Keratinocyte (primary cell): ENCODE data around the gene KRTAP5-3.

Experiments
- EZH2 ChIP-seq: IDR thresholded peaks from one replicate; pipeline ENCODE4 v1.6.1; 2012; ENCODE audit warnings: inconsistent platforms, mild to moderate bottlenecking, low read length, moderate library complexity
- TF ChIP-seq, protein P1 (sequence below), 3 experiments: IDR thresholded peaks in 1 of 3; conservative IDR thresholded peaks in 1 of 3; optimal IDR thresholded peaks in 1 of 3; 2 replicates in 2 of 3; 3 replicates in 1 of 3; pipeline versions ENCODE3 to v1.5.1; 2011; ENCODE audit warnings: low read length in 3 of 3, mild to moderate bottlenecking in 3 of 3, moderate library complexity in 2 of 3, control low read depth in 1 of 3, inconsistent platforms in 1 of 3; ENCODE audit not compliant: insufficient read depth in 2 of 3; ENCODE audit errors: extremely low read depth in 1 of 3

DNA sequence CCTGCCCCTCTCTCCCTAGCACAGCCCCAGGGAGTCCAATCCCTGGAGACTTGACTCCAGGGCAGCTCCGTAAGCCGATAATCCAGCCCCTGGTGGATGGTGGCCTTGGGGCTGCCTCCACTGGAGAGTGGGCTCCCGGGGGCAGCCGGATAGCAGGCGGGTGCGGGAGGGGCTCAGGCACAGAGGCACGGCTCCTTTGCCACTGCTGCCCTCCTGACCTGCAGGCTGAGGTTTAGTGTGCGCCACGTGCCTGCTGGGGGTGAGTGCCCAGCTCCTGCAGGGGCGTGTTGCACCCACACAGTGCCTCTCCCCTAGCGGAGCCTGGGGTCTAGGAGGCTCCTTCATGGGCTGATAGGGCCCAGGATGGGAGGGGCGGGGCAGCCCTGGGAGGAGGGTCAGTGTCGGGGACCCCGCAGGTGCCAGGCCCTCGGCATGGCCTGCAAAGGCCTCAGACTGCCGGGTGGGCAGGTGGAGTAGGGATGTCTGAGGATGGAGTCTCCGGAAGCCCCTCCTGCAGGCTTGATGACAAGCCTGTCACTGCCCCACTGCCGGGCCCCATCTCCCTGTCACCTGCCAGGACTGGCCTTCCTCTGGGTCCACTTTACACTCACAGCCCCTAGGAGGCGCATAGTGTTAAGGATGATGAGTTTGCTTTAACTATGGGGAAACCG is 41.7 kb downstream of the KRTAP5-3 start:
- TF ChIP-seq, protein P1, sequence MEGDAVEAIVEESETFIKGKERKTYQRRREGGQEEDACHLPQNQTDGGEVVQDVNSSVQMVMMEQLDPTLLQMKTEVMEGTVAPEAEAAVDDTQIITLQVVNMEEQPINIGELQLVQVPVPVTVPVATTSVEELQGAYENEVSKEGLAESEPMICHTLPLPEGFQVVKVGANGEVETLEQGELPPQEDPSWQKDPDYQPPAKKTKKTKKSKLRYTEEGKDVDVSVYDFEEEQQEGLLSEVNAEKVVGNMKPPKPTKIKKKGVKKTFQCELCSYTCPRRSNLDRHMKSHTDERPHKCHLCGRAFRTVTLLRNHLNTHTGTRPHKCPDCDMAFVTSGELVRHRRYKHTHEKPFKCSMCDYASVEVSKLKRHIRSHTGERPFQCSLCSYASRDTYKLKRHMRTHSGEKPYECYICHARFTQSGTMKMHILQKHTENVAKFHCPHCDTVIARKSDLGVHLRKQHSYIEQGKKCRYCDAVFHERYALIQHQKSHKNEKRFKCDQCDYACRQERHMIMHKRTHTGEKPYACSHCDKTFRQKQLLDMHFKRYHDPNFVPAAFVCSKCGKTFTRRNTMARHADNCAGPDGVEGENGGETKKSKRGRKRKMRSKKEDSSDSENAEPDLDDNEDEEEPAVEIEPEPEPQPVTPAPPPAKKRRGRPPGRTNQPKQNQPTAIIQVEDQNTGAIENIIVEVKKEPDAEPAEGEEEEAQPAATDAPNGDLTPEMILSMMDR (optimal IDR thresholded peaks at IDR 0.05 in 1 of 3, IDR thresholded peaks at IDR 0.05 in 1 of 3, conservative IDR thresholded peaks at IDR 0.05 in 1 of 3; ENCODE audit: extremely low read depth in 1 of 3, insufficient read depth in 2 of 3, low read length in 3 of 3): peak in 1 of 3 experiments; percentile 6
- TF ChIP-seq EZH2: no peak
